Sigmoid colon (tissue), 4 donors: Measurements from ENCODE around the gene ARHGAP6.

Experiments
- CTCF ChIP-seq, 4 experiments: fragments of 450-650 bp in 3 of 4; fragments of 200-600 bp in 1 of 4; IDR thresholded peaks; one replicate each; pipeline ENCODE4 v1.5.1; 2016 to 2019; ENCODE audit warnings: antibody characterized with exemption in 4 of 4, mild to moderate bottlenecking in 3 of 4, moderate library complexity in 2 of 4
- EP300 ChIP-seq, 4 donors: sonication (generic); formaldehyde crosslinking; IDR thresholded peaks; one replicate each; pipeline ENCODE4 v1.6.1; 2017; ENCODE audit warnings: antibody characterized with exemption in 4 of 4
- POLR2A ChIP-seq, 2 donors: fragments of 450-650 bp; IDR thresholded peaks; one replicate each; pipeline ENCODE4 v1.6.1; 2016; ENCODE audit warnings: antibody characterized with exemption in 2 of 2, mild to moderate bottlenecking in 2 of 2, moderate library complexity in 2 of 2

GRCh38 chrX:11261260-11261659, 404.5 kb downstream of the ARHGAP6 start:
- no peak for TF ChIP-seq CTCF (IDR thresholded peaks at IDR 0.05)
- TF ChIP-seq POLR2A (IDR thresholded peaks at IDR 0.05) = no peak
- no peak for TF ChIP-seq EP300 (IDR thresholded peaks at IDR 0.05)
